GM21390 (cell line): ENCODE measurements around the gene SMC1B.
"Not testable (repeated sequence)": the region's sequence is repeated elsewhere in the genome, so short reads cannot be mapped to it uniquely, and the experiment has no call there.

Source experiments
- ATAC-seq: cut with Tn5 transposase; IDR thresholded peaks from one replicate; pipeline ENCODE4 v1.9.1; 2021; ENCODE audit not compliant: unreplicated experiment

SMC1B gene

DNA sequence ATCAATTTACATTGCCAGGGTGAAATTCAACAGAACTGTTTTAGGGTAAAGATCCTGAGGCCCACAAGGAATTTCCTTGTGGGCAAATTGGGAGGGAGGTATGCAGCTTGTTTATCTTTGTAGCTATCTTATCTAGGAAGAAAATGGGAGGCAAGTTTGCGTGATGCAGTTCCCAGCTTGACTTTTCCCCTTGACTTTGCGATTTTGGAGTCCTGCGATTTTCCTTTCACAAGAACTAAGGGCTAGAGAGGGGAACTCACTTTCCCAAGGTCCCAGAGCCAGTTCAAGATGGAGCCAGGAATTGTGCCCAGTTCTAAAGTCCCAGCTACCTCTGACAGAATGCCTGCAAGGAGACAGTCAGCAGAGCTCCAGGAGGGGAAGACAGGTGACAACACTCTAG is 30.8 kb upstream of the SMC1B start:
- no peak for ATAC-seq

DNA sequence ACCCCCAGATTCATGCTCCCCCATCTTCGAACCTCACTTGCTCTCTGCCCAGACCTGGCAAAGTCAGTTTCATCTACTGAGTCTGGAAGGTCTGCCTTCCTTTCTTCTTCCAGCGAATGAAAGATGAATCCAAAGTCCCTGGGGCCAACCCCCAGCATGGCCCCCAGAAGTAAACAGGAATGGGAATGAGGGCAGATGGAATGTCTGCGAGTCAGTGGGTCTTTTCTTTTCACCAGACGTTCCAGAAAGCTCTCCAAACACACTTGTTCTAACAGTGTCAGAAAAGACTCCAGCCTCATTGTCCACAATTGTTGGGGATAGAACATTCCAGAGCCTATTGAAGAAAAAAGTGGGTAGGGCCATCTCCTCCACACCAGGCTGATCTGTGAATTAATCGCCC is 28.7 kb upstream of the SMC1B start:
- no peak for ATAC-seq

DNA sequence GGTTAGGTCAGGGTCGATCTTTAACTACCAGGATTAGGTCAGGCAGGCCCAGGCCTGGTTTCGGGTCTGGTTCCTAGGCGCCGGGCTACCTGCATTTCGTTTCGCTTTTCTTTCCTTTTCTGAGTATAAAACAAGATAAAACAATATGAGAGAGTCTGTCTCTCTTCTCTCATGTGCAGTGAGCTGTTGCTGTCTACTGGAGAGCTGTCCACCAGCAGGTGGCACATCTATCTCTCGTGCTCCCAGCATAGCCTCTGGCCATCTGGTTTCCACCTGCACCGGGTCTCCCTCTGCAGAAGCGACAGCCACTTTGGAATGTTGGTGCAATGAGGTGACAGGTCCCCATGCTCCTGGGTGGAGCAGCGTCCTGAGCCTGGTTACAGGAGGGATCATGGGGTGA is 27.7 kb upstream of the SMC1B start:
- ATAC-seq, result no peak

DNA sequence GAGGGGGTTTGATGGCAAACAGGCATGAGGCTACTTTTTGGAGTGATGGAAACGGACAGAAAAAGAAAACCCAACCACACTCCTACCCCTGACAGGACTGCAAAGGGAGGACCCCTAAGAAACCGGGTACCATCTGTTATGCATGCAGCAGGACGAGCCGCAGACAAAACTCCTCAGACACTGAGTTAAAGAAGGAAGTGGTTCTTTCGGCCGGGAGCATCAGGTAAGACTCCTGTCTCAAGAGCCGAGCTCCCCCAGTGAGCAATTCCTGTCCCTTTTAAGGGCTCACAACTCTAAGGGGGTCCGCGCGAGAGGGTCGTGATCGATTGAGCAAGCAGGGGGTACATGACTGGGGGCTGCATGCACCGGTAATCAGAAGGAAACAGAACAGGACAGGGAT is 27.3 kb upstream of the SMC1B start:
- not testable (repeated sequence) for ATAC-seq

DNA sequence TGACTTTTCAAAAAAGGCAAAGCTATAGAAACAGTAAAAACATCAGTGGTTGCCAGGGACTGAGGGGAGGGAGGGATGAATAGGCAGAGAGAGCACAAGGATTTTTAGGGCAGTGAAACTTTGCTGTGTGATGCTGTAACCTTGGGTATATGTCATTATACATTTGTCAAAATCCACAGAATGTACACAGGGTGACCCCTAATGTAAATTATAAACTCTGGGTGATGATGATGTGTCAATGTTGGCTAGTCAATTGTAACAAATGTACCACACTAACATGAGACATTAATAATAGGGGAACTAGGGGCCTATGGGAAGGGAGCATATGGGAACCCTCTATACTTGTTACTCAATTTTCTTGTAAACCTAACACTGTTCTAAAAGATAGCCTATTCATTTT is 24.9 kb upstream of the SMC1B start:
- ATAC-seq, result no peak

DNA sequence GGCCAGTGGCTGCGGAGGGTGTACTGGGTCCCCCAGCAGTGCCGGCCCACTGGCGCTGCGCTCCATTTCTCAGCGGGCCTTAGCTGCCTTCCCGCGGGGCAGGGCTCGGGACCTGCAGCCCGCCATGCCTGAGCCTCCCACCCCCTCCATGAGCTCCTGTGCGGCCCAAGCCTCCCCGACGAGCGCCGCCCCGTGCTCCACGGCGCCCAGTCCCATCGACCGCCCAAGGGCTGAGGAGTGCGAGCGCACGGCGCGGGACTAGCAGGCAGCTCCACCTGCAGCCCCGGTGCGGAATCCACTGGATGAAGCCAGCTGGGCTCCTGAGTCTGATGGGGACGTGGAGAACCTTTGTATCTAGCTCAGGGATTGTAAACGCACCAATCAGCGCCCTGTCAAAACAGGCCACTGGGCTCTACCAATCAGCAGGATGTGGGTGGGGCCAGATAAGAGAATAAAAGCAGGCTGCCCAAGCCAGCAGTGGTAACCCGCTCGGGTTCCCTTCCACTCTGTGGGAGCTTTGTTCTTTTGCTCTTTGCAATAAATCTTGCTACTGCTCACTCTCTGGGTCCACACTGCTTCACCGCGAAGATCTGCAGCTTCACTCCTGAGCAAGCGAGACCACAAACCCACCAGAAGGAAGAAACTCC is 23.6 kb upstream of the SMC1B start:
- ATAC-seq, result not testable (repeated sequence)

DNA sequence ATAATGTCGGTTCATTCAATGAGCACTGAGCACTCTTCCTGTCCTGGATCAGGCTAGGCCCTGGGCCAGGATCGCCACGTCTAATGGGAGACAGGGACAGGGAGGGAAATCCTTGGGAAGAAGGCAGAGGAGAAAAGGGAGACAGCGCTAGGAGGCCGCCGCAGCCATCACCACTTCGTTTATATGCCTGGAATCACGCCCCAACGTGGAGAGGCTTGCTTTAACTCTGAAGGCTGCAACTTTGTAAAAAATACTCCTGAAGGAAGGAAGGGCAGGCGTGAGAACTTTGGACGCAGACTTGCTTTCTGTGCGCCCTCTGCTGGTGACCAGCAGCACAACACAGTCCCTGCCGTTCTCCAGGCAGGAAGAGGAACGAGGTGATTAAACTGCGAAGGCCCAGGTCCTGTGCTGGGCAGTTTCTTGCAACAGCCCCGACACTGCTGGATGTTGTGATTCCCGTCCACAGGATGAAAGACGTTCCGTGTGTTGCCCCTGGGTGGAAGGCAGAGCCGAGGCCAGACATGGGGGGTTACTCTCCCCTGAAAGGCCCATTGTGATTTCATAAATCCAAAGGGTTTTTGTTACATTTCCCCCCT is 22.2 kb upstream of the SMC1B start:
- ATAC-seq, result no peak

DNA sequence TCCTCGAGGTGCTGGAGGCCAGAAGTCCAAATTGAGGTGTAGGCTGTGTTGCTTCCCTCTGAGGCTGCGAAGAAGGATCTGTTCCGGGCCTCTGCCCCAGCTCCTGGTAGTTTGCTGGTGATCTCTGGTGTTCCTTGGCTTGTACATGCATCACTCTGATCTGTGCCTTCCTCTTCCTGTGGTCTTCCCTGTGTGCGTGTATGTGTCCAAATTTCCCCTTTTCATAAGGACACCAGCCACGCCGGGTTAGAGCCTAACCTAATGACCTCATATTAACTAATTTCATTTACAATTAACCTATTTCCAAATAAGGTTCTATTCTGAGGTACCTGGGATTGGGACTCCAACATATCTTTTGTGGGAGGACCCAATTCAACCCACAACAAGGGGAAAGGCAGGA is 21.6 kb upstream of the SMC1B start:
- no peak for ATAC-seq

DNA sequence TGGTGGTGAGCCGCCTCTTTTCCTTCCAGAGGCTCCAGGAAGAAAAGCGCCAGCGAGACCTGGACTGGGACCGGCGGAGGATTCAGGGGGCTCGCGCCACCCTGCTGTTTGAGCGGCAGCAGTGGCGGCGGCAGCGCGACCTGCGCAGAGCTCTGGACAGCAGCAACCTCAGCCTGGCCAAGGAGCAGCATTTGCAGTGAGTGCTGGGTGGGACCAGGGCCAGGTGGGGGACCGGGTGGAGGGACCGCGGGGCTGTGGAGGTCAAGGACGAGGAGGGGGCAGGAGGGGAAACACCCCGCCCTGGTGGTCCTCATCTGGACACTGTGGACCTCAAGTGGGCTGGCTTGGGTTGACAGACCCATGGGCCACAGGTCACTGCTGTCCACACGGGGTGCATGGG is 17.5 kb upstream of the SMC1B start:
- ATAC-seq, result no peak

DNA sequence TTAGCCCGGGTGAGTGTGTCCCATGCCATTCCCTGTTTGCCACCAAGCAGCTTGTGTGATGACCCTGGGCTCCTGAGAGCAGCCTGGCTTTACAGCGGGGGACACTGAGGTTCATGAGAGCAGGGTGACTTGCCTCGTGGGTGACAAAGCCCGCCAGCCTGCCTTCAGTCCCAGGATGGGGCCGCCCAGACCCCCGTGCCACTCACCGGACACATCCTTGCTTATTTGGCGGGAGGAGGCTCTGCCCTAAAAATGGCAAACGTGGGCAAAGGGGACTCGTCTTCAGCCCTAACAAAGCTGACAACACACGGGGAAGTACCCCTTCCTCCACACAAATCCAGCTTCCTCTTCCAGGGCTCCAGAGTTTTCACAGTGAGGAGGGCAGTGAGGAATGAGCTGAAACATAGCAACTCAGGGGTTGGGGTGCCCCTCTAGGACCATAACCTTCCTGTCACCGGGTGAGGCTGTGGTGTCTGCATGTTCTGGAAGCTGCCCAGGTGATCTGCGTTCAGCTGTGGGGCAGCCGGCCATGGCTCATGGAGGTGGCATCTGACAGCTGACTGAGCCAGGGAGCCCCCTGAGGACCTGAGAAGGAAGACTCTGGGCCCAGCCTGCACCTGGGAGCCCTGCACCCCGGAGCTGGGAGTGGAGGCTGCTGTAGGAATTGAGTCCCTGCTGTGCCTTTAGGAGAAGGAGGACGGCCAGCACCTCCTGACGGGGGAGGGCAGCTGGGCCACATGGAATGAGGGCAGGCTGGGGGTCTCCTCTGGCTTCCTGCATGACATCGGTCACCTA is 16.8 kb upstream of the SMC1B start:
- ATAC-seq, result no peak

DNA sequence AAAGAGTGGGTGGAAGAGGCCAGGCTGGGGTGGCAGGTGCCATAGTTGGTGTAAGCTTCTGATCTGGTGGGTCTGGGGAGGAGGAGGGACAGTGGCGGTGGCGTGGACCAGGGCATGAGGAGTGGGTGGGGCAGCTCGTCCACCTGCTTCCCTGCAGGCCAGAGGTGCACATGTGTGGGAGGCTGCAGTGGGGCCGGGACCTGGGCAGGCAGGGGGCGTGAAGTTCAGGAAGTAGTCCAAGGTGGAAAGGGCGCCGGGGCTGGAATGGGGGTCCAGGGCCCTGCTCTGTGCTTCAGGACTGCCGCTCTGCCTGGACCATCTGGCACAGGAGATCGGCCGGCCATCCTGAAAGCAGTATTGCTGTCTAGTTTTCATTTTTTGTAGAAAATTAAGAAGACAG is 16.0 kb upstream of the SMC1B start:
- no peak for ATAC-seq

DNA sequence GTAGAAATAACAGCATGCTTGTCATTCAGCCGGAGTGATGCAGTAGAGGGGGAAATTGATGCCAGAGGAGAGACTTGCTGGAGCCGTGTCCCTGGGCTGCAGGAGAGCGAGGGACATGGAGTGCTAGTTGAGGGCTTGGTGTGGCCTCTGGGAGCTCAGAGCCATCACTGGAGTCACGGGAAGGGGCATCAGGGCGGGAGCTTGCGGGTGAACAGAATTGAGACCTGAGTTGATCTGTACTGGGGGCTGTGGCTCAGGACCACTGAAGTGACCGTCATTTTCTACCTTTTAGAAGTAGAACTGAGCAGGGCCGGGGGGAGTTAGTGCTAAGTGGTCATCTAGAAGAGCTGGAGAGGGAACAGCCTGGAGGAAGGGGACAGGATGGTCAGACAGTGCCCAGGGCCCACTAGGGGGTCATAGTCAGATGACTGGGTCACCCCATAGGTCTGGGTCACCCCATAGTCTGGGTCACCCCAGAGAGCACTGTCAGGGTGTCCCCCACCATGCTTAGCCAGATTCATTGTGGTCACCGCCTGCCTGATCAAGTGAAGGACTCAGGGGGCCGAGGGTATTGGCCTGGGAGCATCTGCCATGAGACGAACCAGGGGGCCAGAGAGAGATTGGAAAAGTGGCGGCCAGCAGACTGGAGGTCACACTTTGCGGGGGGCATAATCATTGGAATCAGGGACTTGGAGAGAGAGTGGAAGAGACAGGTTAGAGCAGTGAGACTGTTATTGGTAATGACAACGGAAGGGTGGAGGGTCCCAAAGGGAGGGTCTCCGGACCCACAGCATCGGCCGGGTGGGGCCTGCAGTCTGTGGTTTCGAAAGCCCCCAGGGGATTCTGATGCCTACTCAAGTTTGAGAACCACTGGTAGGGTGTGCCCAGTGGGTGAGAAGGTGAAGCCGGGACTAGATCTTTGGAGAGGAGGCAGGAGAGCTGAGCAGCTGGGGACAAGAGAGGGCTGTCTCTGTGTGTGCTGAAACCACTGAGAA is 15.3 kb upstream of the SMC1B start:
- ATAC-seq, result no peak

DNA sequence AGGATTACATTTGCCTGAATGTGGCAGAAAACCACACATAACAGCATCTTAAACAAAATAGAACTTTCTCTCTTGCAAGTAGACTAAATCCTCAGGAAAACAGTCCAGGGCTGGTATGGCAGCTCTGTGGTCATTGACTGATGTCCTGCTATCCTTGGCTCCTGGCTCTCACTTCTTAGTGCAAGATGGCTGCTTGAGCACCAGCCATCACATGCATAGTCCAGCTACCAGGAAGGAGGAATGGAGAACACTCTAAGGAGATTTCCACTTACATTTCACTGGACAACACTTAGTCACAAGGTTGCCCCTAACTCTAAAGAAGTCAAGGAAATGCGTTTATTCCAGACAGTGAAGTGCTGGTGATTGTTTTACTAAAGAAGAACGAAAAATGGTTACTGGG is 13.7 kb upstream of the SMC1B start:
- ATAC-seq, result no peak

DNA sequence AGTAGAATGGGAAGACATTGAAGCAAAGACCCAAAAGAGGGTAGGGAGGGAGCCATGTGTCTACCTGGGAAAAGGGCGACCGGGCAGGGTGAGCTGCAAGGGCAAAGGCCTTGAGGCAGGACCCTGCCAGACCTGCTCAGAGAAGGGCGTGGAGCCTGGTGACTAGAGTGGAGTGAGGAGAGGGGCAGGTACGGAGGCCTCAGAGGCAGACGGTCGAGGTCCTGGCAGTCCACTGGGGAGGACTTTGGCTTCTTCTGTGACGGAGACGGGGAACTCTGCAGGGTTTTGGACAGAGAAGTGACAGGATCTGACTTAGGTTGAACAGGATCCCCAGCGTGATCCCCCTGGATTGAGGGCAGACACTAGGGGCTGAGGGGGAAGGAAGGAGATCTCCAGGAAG is 13.0 kb upstream of the SMC1B start:
- ATAC-seq, result no peak

DNA sequence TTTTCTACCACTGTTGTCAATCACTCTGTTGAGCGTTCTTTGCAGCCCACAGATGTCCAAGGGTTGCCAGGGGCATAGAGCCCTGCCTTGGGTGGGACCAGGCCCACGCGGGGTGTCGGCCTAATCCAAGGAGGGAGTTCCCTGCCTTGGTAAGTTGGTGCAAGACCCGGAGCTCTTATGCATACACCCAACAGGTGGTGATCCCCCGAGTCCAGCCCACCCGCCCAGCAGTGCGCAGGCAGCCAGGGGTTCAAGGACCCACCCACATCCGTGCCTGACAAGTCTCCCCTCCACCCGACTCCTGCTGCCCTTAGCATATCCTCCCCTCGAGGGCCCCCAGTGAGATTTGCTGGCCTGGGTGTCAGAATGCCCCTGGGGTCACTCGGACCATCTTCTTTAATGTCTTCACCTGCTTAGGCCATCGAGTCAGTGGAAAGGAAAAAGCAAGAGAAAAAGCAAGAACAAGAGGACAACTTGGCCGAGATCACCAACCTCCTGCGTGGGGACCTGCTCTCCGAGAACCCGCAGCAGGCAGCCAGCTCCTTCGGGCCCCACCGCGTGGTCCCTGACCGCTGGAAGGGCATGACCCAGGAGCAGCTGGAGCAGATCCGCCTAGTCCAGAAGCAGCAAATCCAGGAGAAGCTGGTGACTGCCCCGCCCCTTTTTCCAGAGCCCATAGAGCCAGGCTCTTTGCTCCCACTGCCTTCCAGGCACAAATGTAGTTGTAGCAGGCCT is 12.3 kb upstream of the SMC1B start:
- ATAC-seq, result no peak

DNA sequence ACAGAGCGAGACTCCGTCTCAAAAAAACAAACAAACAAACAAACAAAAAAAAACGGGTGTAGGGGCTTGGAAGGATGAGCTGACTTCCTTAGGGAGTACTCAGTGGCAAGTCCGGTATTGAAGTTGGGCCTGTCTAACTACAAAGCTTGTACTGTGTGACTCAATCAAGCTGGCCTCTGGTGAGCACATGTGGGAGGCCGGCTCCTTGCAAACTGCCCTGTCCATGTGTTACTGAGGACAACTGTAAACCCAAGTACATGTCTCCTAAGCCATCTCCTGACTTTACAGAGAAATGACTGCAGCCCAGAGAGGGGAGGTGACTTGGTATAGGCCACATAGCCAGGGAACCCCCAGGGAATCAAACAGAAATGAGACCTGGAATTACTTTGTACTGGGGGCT is 11.7 kb upstream of the SMC1B start:
- ATAC-seq, result no peak

DNA sequence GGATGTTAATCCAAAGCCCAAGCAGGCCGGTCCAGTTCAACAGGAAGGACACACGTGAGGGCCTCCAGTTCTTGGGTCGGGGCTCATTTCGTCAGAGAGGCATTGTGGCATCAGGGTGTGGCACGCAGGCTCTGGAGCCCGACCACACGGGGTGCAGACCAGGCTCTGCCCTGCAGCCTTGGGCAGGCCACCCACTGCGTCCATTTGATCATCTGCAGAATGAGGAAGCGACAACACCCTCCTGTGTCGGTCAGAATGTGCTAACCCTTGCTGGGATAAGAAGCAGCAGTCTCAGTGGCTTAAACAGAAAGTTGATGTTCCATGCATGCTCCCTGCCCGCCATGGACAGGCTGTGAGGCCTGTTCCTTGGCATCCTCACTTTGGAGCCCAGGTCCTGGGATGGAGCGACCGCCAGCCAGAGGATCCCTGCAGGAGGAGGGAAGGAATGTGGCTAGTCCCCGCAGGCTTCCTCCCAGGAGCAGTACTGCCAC is 10.9 kb upstream of the SMC1B start:
- ATAC-seq, result no peak

DNA sequence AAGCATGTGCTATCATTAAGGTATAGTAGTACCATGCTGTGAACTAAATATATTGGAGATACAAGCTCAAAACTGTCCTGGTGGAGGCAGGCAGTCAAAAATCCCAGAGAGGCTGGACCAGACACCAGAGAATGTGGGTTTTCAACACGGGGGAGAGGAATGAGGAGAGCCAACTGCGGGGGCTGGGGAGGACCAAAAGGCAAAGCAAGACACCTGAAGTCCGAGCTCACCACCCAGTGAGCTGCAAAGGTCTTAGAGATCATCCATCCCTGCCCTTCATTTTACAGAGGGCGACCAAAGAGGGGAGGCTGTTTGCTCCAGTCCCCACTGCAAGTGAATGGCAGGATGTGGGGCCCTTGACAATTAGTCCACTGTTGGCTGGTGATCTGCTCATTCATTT is 10.1 kb upstream of the SMC1B start:
- ATAC-seq, result no peak

DNA sequence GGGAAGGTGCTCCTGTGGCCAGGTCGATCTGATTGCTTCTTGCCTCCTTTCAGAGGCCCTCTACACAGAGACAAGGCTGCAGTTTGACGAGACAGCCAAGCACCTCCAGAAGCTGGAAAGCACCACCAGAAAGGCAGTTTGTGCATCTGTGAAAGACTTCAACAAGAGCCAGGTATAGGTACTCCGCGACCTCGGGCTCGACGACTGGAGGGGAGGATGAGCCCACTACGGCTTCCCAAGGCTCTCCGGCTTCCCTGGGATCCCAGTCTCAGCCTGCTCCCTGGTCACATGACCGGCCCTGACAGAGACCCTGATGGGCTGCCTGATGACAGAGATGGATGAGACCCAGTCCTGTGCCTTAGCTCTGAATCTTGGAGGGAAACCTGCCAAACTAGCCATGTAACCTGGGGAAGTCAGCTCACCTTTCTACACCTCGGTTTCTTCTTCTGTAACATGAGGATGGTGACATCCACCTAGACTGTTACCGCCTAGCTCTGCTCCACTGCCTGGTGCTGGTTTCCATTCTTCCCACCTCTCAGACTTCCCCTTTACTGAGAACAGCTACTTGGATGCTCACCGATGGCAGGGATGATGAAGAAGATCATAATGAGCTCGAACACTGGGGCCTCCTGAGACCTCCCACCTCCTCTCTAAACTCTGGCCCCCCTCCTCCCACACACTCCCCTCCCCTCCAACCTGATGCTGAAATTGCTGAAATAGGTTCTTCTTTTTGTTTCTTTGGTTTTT is 9.0 kb upstream of the SMC1B start:
- no peak for ATAC-seq
